ENCODE measurements around the gene CFAP46. TPM values are rescaled to one million over a fixed set of nuclear protein-coding genes. Genes with fewer than 3 reads are reported as not detected.

The CFAP46 gene
- total RNA-seq, 1 experiment from 2014 or later = 1.6 TPM

DNA sequence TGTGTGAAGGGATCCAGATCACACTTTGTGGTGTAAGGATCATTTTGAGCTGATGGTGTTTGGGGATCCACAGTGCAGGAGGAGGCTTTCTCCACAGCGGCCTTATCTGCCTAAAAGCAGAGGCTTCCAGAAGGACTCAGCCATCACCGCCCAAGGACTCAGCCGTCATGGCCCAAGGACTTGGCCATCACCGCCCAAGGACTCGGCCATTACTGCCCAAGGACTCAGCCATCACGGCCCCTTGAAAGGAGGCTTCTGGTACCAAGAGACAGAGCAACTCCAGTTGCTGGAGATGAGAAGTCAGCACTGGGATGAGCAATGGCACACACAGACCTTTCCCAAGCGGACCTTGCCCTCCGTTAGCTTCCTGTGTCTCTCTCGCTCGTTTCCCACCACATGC is 6.0 kb upstream of the CFAP46 start:
- intact Hi-C loops (cut with micrococcal nuclease; ENCODE audit: unreplicated experiment) (loop anchor here (10.0 kb wide), 1 partner anchor 146 kb away; no protein-coding TSS in a partner anchor), in situ Hi-C loops (cut with HindIII; ENCODE audit: low pct_unique_long_range_greater_than_20kb, low sequenced_read_pairs) (no loop called here)
- ChIA-PET CTCF (no interaction called here), POLR2A (no interaction called here)
- Histone ChIP-seq H3K36me3 (ENCODE audit: control insufficient read depth, insufficient read depth, low read length) (no peaks in the 10 kb centered on the region), H3K9me3 (ENCODE audit: control insufficient read depth, insufficient read depth, low read depth, low read length) (no peaks in the 10 kb centered on the region), H3K4me1 (ENCODE audit: control insufficient read depth, insufficient read depth, low read length) (no peaks in the 10 kb centered on the region), H3K27me3 (ENCODE audit: control insufficient read depth, insufficient read depth, low read length) (peaks cover 8% of the 10 kb centered on the region), H3K27ac (ENCODE audit: low read length) (no peak overlapping the region), H3K4me3 (ENCODE audit: low read depth in 2 of 2, low read length in 2 of 2) (no peak overlapping the region)
- ATAC-seq = no peak
- no TSS peak for BruUV-seq (replicated peaks)
- TF ChIP-seq SIN3A (IDR thresholded peaks at IDR 0.05; ENCODE audit: borderline replicate concordance, insufficient read depth, low read depth, low read length) (no peak), TCF7L2 (IDR thresholded peaks at IDR 0.05; ENCODE audit: low read depth, low read length) (no peak), POLR2AphosphoS5 (IDR thresholded peaks at IDR 0.05; ENCODE audit: low read depth, low read length) (no peak), CTCF (IDR thresholded peaks at IDR 0.05) (no peak)
- TF ChIP-seq, protein P1, sequence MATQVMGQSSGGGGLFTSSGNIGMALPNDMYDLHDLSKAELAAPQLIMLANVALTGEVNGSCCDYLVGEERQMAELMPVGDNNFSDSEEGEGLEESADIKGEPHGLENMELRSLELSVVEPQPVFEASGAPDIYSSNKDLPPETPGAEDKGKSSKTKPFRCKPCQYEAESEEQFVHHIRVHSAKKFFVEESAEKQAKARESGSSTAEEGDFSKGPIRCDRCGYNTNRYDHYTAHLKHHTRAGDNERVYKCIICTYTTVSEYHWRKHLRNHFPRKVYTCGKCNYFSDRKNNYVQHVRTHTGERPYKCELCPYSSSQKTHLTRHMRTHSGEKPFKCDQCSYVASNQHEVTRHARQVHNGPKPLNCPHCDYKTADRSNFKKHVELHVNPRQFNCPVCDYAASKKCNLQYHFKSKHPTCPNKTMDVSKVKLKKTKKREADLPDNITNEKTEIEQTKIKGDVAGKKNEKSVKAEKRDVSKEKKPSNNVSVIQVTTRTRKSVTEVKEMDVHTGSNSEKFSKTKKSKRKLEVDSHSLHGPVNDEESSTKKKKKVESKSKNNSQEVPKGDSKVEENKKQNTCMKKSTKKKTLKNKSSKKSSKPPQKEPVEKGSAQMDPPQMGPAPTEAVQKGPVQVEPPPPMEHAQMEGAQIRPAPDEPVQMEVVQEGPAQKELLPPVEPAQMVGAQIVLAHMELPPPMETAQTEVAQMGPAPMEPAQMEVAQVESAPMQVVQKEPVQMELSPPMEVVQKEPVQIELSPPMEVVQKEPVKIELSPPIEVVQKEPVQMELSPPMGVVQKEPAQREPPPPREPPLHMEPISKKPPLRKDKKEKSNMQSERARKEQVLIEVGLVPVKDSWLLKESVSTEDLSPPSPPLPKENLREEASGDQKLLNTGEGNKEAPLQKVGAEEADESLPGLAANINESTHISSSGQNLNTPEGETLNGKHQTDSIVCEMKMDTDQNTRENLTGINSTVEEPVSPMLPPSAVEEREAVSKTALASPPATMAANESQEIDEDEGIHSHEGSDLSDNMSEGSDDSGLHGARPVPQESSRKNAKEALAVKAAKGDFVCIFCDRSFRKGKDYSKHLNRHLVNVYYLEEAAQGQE (IDR thresholded peaks at IDR 0.05; ENCODE audit: insufficient read depth in 1 of 2, low read depth in 2 of 2, low read length in 1 of 2) = no peak
- no peak for DNase-seq (ENCODE audit: low read depth, low spot score)

GRCh38 chr10:132947843-132948242 is 5.5 kb upstream of the CFAP46 start:
- Histone ChIP-seq H3K4me1 (ENCODE audit: control insufficient read depth, insufficient read depth, low read length) (no peaks in the 10 kb centered on the region), H3K36me3 (ENCODE audit: control insufficient read depth, insufficient read depth, low read length) (no peaks in the 10 kb centered on the region), H3K27me3 (ENCODE audit: control insufficient read depth, insufficient read depth, low read length) (peaks cover 8% of the 10 kb centered on the region), H3K9me3 (ENCODE audit: control insufficient read depth, insufficient read depth, low read depth, low read length) (no peaks in the 10 kb centered on the region), H3K27ac (ENCODE audit: low read length) (no peak overlapping the region), H3K4me3 (ENCODE audit: low read depth in 2 of 2, low read length in 2 of 2) (no peak overlapping the region)
- in situ Hi-C loops (cut with HindIII; ENCODE audit: low pct_unique_long_range_greater_than_20kb, low sequenced_read_pairs) = no loop called here
- ChIA-PET POLR2A (no interaction called here), CTCF (no interaction called here)
- intact Hi-C loops (cut with micrococcal nuclease; ENCODE audit: unreplicated experiment) = loop anchor here (10.0 kb wide), 1 partner anchor 147 kb away; no protein-coding TSS in a partner anchor
- TF ChIP-seq TCF7L2 (IDR thresholded peaks at IDR 0.05; ENCODE audit: low read depth, low read length) = no peak
- TF ChIP-seq, protein P1 (IDR thresholded peaks at IDR 0.05; ENCODE audit: insufficient read depth in 1 of 2, low read depth in 2 of 2, low read length in 1 of 2) = no peak
- TF ChIP-seq POLR2AphosphoS5 (IDR thresholded peaks at IDR 0.05; ENCODE audit: low read depth, low read length) = no peak
- TF ChIP-seq SIN3A (IDR thresholded peaks at IDR 0.05; ENCODE audit: borderline replicate concordance, insufficient read depth, low read depth, low read length) = no peak
- no peak for TF ChIP-seq CTCF (IDR thresholded peaks at IDR 0.05)
- ATAC-seq = no peak
- BruUV-seq (replicated peaks) = no TSS peak
- DNase-seq (ENCODE audit: low read depth, low spot score) = no peak

All from Panc1 (cell line).